HepG2 (cell line): ENCODE results near the gene MVK. TPM values are rescaled to one million over a fixed set of nuclear protein-coding genes. Genes with fewer than 3 reads are reported as not detected.
A peak's percentile ranks its signal among the peaks of the same experiment; 100 is the strongest.

Experiments used
- ATAC-seq: fragments of 200-7000 bp; cut with Tn5 transposase; 3 replicates; pipeline ENCODE4 v1.9.1; 2020; ENCODE audit warnings: mild to moderate bottlenecking, moderate library complexity
- BruUV-seq: library from RNA; stranded (reverse); fragments of 400-500 nt; replicated peaks from 2 replicates; lab custom pipeline; 2021; lab: Mats Ljungman, UMichigan
- CTCF ChIA-PET: fragments of 300-600 bp; formaldehyde crosslinking; extraction: SDS; loops from one replicate; lab custom pipeline; 2021; ENCODE audit warnings: low total read pairs, inconsistent platforms, low intra/inter-chr PET ratio; lab: Yijun Ruan, JAX
- POLR2A ChIA-PET: fragments of 350-600 bp; sonication (Branson Sonifier 250); formaldehyde crosslinking; loops from one replicate; lab custom pipeline; 2020; ENCODE audit warnings: antibody characterized with exemption, inconsistent platforms; lab: Yijun Ruan, JAX
- DNase-seq: peaks from one replicate; pipeline ENCODE4 v3.0.0-alpha.2; 2015; ENCODE audit warnings: low spot score
- FAIRE-seq: peaks from 3 replicates; lab custom pipeline; 2011; peaks lifted over from hg19 to GRCh38; lab: Jason Lieb, UNC
- H2AFZ ChIP-seq: one replicate; pipeline ENCODE4 v1.6.1; 2011; ENCODE audit warnings: low read length, inconsistent platforms
- H3K27ac ChIP-seq: fragments of 300-600 bp; 3 replicates; pipeline ENCODE4 v1.8.0; 2011; ENCODE audit warnings: mixed run types, mild to moderate bottlenecking, mixed read lengths, low read length, inconsistent platforms; ENCODE audit not compliant: insufficient read depth; ENCODE audit errors: extremely low read length
- H3K27me3 ChIP-seq, 2 experiments: fragments of 200-600 bp in 1 of 2; 2 replicates in 1 of 2; 3 replicates in 1 of 2; pipeline versions ENCODE4 v1.6.0 to v1.8.0; 2011; ENCODE audit warnings: low read length in 2 of 2, mild to moderate bottlenecking in 2 of 2, moderate library complexity in 2 of 2, inconsistent platforms in 1 of 2; ENCODE audit not compliant: insufficient read depth in 2 of 2, control insufficient read depth in 1 of 2
- H3K36me3 ChIP-seq, 2 experiments: fragments of 200-600 bp in 1 of 2; replicated peaks in 1 of 2; 2 replicates in 1 of 2; 3 replicates in 1 of 2; pipeline versions ENCODE4 v1.5.1 to v1.8.0; 2011; ENCODE audit warnings: low read length in 2 of 2, inconsistent platforms in 1 of 2; ENCODE audit not compliant: insufficient read depth in 2 of 2, control insufficient read depth in 1 of 2
- H3K4me1 ChIP-seq: 2 replicates; pipeline ENCODE4 v1.5.1; 2012; ENCODE audit warnings: low read length, inconsistent platforms; ENCODE audit not compliant: insufficient read depth
- H3K4me2 ChIP-seq: 2 replicates; pipeline ENCODE4 v1.6.0; 2011; ENCODE audit warnings: low read depth, low read length, inconsistent platforms
- H3K4me3 ChIP-seq, 3 experiments: fragments of 200-600 bp in 1 of 3; sonication (generic), shearing (Covaris generic) in 1 of 3; replicated peaks in 1 of 3; 2 replicates each; pipeline ENCODE4 v1.5.1; 2011 to 2016; ENCODE audit warnings: low read length in 3 of 3, inconsistent platforms in 2 of 3, low read depth in 2 of 3, mild to moderate bottlenecking in 2 of 3, control low read depth in 1 of 3, mixed read lengths in 1 of 3; ENCODE audit not compliant: insufficient read depth in 1 of 3
- H3K79me2 ChIP-seq: one replicate; pipeline ENCODE4 v1.6.1; 2011; ENCODE audit warnings: low read length, inconsistent platforms; ENCODE audit not compliant: insufficient read depth
- H3K9ac ChIP-seq: 2 replicates; pipeline ENCODE4 v1.6.0; 2011; ENCODE audit warnings: mild to moderate bottlenecking, low read depth, low read length, inconsistent platforms; ENCODE audit not compliant: insufficient read depth
- H3K9me3 ChIP-seq: 2 replicates; pipeline ENCODE4 v1.5.1; 2012; ENCODE audit warnings: mild to moderate bottlenecking, low read length
- H4K20me1 ChIP-seq: 2 replicates; pipeline ENCODE4 v1.6.0; 2011; ENCODE audit warnings: inconsistent platforms, mild to moderate bottlenecking, low read length, moderate library complexity; ENCODE audit not compliant: insufficient read depth
- AHR ChIP-seq: IDR thresholded peaks from 2 replicates; pipeline ENCODE4 v1.6.1; 2018; ENCODE audit warnings: missing genetic modification reagents, missing compliant biosample characterization
- ARHGAP35 ChIP-seq: sonication (generic); formaldehyde crosslinking; IDR thresholded peaks from 2 replicates; pipeline ENCODE4 v1.9.0; 2022; ENCODE audit warnings: mild to moderate bottlenecking, inconsistent platforms, moderate library complexity, missing genetic modification reagents, borderline replicate concordance
- ATRX ChIP-seq: sonication (generic); formaldehyde crosslinking; IDR thresholded peaks from 2 replicates; pipeline ENCODE4 v1.4.0; 2020; ENCODE audit warnings: missing genetic modification reagents, borderline replicate concordance
- CCAR2 ChIP-seq: fragments of 200-400 bp; formaldehyde crosslinking; optimal IDR thresholded peaks from 2 replicates; pipeline ENCODE3; 2018; ENCODE audit warnings: low read depth, mild to moderate bottlenecking, low read length, moderate library complexity
- ESRRA ChIP-seq: sonication (generic); formaldehyde crosslinking; IDR thresholded peaks from 2 replicates; pipeline ENCODE4 v1.5.1; 2020; ENCODE audit warnings: mild to moderate bottlenecking, low read depth, missing genetic modification reagents
- HNRNPH1 ChIP-seq: fragments of 200-400 bp; formaldehyde crosslinking; optimal IDR thresholded peaks from 2 replicates; pipeline ENCODE3; 2017; ENCODE audit warnings: mild to moderate bottlenecking, low read depth, low read length
- KMT2B ChIP-seq: IDR thresholded peaks from 2 replicates; pipeline ENCODE4 v1.6.1; 2016; ENCODE audit warnings: missing genetic modification reagents, missing compliant biosample characterization
- MIXL1 ChIP-seq: IDR thresholded peaks from 2 replicates; pipeline ENCODE4 v1.6.1; 2016
- ZNF235 ChIP-seq: sonication (generic); formaldehyde crosslinking; IDR thresholded peaks from 2 replicates; pipeline ENCODE4 v1.8.1; 2023; ENCODE audit warnings: mild to moderate bottlenecking, missing genetic modification reagents, borderline replicate concordance
- WGBS: methylation state at CpG from one replicate; pipeline ENCODE4 v1.1.6; 2017; ENCODE audit warnings: low lambda C conversion rate; 5-methylcytosine and 5-hydroxymethylcytosine counted together
- in situ Hi-C: cut with HindIII; loops from 2 replicates; pipeline ENCODE4 v1.10.0; 2017; ENCODE audit warnings: low pct_unique_long_range_greater_than_20kb; ENCODE audit not compliant: extremely low pct_ligation_motif_present
- intact Hi-C: fragments of 100-400 bp; cut with micrococcal nuclease; formaldehyde crosslinking; loops from one replicate; pipeline ENCODE4 v1.10.0; 2022; ENCODE audit not compliant: unreplicated experiment
- polyA plus RNA-seq, 8 experiments: library from polyadenylated mRNA; depleted of rRNA in 3 of 8; stranded (reverse) in 7 of 8; unstranded in 1 of 8; fragments of >200 nt; fragmentation: Illumina TruSeq in 4 of 8; extraction: Trizol in 4 of 8; gene quantifications; 2 replicates each; pipeline versions ENCODE4 v1.2.1 to v1.2.3, GENCODE V29; 2011 to 2016; ENCODE audit warnings: low read depth in 4 of 8, missing spikeins in 1 of 8, mixed read lengths in 1 of 8; ENCODE audit not compliant: insufficient read depth in 1 of 8
- total RNA-seq, 5 experiments: library from RNA; depleted of rRNA; stranded (reverse); fragments of >200 nt; fragmentation: Illumina TruSeq; extraction: Trizol; gene quantifications; 2 replicates each; pipeline ENCODE4 v1.2.3, GENCODE V29; 2016; ENCODE audit warnings: low read depth in 1 of 5
- TF ChIP-seq, protein P1 (sequence below): sonication (generic); formaldehyde crosslinking; IDR thresholded peaks from 2 replicates; pipeline ENCODE4 v1.4.0; 2020; ENCODE audit warnings: missing genetic modification reagents; ENCODE audit errors: not compliant biosample characterization
- TF ChIP-seq, protein P2 (sequence below): sonication (generic); formaldehyde crosslinking; IDR thresholded peaks from 2 replicates; pipeline ENCODE4 v1.8.1; 2023; ENCODE audit warnings: mild to moderate bottlenecking, missing genetic modification reagents, borderline replicate concordance
- TF ChIP-seq, protein P3 (sequence below): sonication (generic); formaldehyde crosslinking; IDR thresholded peaks from 2 replicates; pipeline ENCODE4 v1.8.1; 2023; ENCODE audit warnings: mild to moderate bottlenecking, moderate library complexity, missing genetic modification reagents
- TF ChIP-seq, protein P4 (sequence below): sonication (generic); formaldehyde crosslinking; conservative IDR thresholded peaks from 2 replicates; pipeline ENCODE4 v1.4.0; 2020; ENCODE audit warnings: missing genetic modification reagents
- TF ChIP-seq, protein P5 (sequence below): sonication (generic); formaldehyde crosslinking; IDR thresholded peaks from 2 replicates; pipeline ENCODE4 v1.4.0; 2020; ENCODE audit warnings: mild to moderate bottlenecking, missing genetic modification reagents
- TF ChIP-seq, protein P6 (sequence below): sonication (generic); formaldehyde crosslinking; IDR thresholded peaks from 2 replicates; pipeline ENCODE4 v1.5.1; 2020; ENCODE audit warnings: mild to moderate bottlenecking, missing genetic modification reagents, moderate library complexity

The MVK gene
- total and polyA plus RNA-seq, 2 of the 13 experiments (the other 11 are each of a cell fraction or from before 2014, with no cell fraction given), result 11.6 to 66.9 TPM

DNA sequence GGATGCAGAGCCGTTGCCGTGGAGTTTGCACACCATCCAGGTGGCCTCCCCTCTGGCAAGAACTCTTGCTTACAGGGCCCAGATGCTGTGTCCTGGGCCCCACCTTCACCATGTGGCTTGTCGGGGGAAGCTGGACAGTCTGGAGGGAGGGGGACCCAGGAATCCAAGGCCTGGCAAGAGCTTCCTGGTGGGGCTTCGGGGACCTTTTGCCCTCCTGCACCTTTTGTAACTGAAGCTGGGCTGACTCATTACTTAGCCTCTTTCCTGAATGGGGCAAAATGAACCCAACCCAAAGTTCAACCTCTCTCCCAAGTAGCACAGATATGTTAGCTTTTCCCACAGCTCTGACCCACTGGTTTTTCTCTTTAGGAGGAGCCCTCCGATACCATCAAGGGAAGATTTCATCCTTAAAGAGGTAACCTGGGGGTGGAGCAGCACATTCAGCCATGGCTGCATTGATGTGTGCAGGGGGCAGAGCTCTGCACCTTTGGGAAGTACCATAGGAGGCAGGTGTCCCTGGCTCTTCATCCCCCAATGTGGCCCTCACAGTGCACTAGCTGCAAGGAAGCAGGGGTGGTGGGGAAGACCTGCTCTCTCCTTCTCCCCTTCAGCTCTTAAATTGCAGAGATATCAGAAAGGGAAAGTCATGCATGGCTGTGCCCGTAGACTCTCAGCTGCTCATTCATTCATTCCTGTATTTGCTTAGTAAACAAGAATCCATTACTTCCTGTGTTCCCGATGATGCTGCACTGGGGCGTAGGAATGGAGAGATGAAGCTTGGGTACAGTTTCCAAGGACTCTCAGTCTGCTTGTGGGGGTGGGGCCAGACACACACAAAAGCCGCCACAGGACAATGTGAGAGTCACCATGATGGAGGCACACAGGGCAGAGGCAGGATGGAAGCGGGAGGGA lies 13.0 kb downstream of the MVK start:
- peak; percentile 82 for FAIRE-seq
- BruUV-seq, result no TSS peak
- H3K4me3 ChIP-seq, result peak overlapping the region in 1 of 3 experiments; percentile 30; a peak in 1 of 6 replicates
- peak; percentile 58 for ATAC-seq
- H3K9me3 ChIP-seq, result no peaks in the 10 kb centered on the region
- H3K79me2 ChIP-seq, result no peaks in the 10 kb centered on the region
- DNase-seq, result peak; percentile 82
- H3K4me2 ChIP-seq, result peak overlapping the region; percentile 68
- H3K4me1 ChIP-seq, result peaks cover 55% of the 10 kb centered on the region
- CTCF ChIA-PET, result no interaction called here
- in situ Hi-C loops, result no loop called here
- peaks cover 2 to 32% of the 10 kb centered on the region in 2 experiments; a peak in 4 of 5 replicates for H3K36me3 ChIP-seq
- no peaks in the 10 kb centered on the region for H4K20me1 ChIP-seq
- WGBS, result 27% methylated on average over 6 of the region's 10 CpGs
- H3K27me3 ChIP-seq, result no peaks in the 10 kb centered on the region
- intact Hi-C loops, result no loop called here
- peak overlapping the region; percentile 50 for H3K9ac ChIP-seq
- POLR2A ChIA-PET, result interaction anchor here (0.7 to 2.8 kb wide), 6 partner anchors 12 to 121 kb away, joined by 3 to 31 read pairs (median 4); partner anchors contain the start of genes MMAB and MVK
- no peak overlapping the region for H2AFZ ChIP-seq
- peak overlapping the region; percentile 83 for H3K27ac ChIP-seq
- TF ChIP-seq CCAR2, result no peak
- TF ChIP-seq, protein P1, sequence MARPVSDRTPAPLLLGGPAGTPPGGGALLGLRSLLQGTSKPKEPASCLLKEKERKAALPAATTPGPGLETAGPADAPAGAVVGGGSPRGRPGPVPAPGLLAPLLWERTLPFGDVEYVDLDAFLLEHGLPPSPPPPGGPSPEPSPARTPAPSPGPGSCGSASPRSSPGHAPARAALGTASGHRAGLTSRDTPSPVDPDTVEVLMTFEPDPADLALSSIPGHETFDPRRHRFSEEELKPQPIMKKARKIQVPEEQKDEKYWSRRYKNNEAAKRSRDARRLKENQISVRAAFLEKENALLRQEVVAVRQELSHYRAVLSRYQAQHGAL (CRISPR knock-in tag), result no peak
- no peak for TF ChIP-seq MIXL1 (CRISPR knock-in tag)
- TF ChIP-seq, protein P2, sequence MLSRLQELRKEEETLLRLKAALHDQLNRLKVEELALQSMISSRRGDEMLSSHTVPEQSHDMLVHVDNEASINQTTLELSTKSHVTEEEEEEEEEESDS, result no peak
- TF ChIP-seq, protein P3, sequence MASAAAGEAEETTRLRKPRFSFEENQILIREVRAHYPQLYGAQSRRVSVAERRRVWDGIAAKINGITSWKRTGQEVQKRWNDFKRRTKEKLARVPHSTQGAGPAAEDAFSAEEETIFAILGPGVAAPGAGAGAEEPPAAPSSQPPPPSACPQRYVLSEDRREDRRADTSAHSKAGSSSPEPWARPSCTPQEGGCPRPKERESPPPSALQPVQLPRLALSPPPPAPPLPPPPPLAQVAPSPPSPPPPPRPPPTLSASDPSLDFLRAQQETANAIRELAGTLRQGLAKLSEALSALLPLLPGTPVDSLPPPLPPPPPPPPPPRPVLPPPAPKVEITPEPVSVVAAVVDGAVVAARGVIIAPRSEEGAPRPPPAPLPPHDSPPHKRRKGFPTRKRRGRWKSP (CRISPR knock-in tag), result 0 out of 2 replicates have a peak, but pooled peaks have one; percentile 18
- TF ChIP-seq ARHGAP35 (CRISPR knock-in tag), result no peak
- no peak for TF ChIP-seq HNRNPH1
- TF ChIP-seq KMT2B (CRISPR knock-in tag), result no peak
- no peak for TF ChIP-seq ESRRA (CRISPR knock-in tag)
- TF ChIP-seq ATRX (CRISPR knock-in tag), result no peak
- TF ChIP-seq, protein P4, sequence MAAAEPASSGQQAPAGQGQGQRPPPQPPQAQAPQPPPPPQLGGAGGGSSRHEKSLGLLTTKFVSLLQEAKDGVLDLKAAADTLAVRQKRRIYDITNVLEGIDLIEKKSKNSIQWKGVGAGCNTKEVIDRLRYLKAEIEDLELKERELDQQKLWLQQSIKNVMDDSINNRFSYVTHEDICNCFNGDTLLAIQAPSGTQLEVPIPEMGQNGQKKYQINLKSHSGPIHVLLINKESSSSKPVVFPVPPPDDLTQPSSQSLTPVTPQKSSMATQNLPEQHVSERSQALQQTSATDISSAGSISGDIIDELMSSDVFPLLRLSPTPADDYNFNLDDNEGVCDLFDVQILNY (CRISPR knock-in tag), result no peak
- TF ChIP-seq ZNF235 (CRISPR knock-in tag), result no peak
- TF ChIP-seq, protein P5, sequence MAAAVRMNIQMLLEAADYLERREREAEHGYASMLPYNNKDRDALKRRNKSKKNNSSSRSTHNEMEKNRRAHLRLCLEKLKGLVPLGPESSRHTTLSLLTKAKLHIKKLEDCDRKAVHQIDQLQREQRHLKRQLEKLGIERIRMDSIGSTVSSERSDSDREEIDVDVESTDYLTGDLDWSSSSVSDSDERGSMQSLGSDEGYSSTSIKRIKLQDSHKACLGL, result no peak
- TF ChIP-seq, protein P6, sequence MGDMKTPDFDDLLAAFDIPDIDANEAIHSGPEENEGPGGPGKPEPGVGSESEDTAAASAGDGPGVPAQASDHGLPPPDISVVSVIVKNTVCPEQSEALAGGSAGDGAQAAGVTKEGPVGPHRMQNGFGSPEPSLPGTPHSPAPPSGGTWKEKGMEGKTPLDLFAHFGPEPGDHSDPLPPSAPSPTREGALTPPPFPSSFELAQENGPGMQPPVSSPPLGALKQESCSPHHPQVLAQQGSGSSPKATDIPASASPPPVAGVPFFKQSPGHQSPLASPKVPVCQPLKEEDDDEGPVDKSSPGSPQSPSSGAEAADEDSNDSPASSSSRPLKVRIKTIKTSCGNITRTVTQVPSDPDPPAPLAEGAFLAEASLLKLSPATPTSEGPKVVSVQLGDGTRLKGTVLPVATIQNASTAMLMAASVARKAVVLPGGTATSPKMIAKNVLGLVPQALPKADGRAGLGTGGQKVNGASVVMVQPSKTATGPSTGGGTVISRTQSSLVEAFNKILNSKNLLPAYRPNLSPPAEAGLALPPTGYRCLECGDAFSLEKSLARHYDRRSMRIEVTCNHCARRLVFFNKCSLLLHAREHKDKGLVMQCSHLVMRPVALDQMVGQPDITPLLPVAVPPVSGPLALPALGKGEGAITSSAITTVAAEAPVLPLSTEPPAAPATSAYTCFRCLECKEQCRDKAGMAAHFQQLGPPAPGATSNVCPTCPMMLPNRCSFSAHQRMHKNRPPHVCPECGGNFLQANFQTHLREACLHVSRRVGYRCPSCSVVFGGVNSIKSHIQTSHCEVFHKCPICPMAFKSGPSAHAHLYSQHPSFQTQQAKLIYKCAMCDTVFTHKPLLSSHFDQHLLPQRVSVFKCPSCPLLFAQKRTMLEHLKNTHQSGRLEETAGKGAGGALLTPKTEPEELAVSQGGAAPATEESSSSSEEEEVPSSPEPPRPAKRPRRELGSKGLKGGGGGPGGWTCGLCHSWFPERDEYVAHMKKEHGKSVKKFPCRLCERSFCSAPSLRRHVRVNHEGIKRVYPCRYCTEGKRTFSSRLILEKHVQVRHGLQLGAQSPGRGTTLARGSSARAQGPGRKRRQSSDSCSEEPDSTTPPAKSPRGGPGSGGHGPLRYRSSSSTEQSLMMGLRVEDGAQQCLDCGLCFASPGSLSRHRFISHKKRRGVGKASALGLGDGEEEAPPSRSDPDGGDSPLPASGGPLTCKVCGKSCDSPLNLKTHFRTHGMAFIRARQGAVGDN (CRISPR knock-in tag), result peak; percentile 71
- no peak for TF ChIP-seq AHR (CRISPR knock-in tag)
